ENCODE measurements around the gene MYRF.

MYRF gene

GRCh38 chr11:61828629-61829407 is 76.4 kb downstream of the MYRF start:
- Histone ChIP-seq H3K79me1 (ENCODE audit: low read depth, low read length) (peaks cover 12% of the 10 kb centered on the region), H3K23ac (ENCODE audit: low read depth, low read length, poor library complexity) (peak overlapping the region; percentile 97), H2BK120ac (ENCODE audit: low read depth, low read length) (peak overlapping the region; percentile 95), H4K91ac (ENCODE audit: low read depth, low read length, poor library complexity) (peak overlapping the region; percentile 98), H3K36me3 (replicated peaks in 1 of 2; ENCODE audit: control insufficient read depth in 2 of 2, insufficient read depth in 2 of 2, low read length in 2 of 2) (peaks cover 24 to 48% of the 10 kb centered on the region in 2 donors), H4K8ac (ENCODE audit: low read depth, low read length) (no peak overlapping the region), H3K4me2 (ENCODE audit: insufficient read depth, low read length, poor library complexity, severe bottlenecking) (peak overlapping the region; percentile 78), H3K27ac (replicated peaks; ENCODE audit: low read length) (peak overlapping the region; percentile 100), H2AK5ac (ENCODE audit: low read depth, low read length) (peak overlapping the region; percentile 100), H3K14ac (ENCODE audit: low read length) (peak overlapping the region; percentile 95), H2AFZ (ENCODE audit: low read length) (peak overlapping the region; percentile 78), H3K4me1 (ENCODE audit: control insufficient read depth in 2 of 2, insufficient read depth in 1 of 2, low read depth in 1 of 2, low read length in 2 of 2) (peaks cover 36 to 51% of the 10 kb centered on the region in 2 donors), H3K9me3 (replicated peaks in 1 of 2; ENCODE audit: control insufficient read depth in 2 of 2, insufficient read depth in 1 of 2, low read depth in 1 of 2, low read length in 2 of 2) (no peaks in the 10 kb centered on the region), H2BK12ac (ENCODE audit: low read length) (no peak overlapping the region), H3K18ac (ENCODE audit: low read length) (peak overlapping the region; percentile 100), H3K4me3 (ENCODE audit: low read length in 2 of 2) (peak overlapping the region; percentile 88 to 100), H3K27me3 (ENCODE audit: control insufficient read depth in 3 of 3, insufficient read depth in 3 of 3, low read depth in 1 of 3, low read length in 3 of 3) (no peaks in the 10 kb centered on the region), H2BK15ac (ENCODE audit: low read length) (peak overlapping the region; percentile 95), H3K4ac (ENCODE audit: low read length) (peak overlapping the region; percentile 99), H3K9ac (ENCODE audit: low read depth, low read length, poor library complexity) (peak overlapping the region; percentile 100), H2BK5ac (ENCODE audit: low read length) (peak overlapping the region; percentile 100)
- DNase-seq (ENCODE audit: low spot score): peak; percentile 57
- no CpG with 5 or more reads among the region's 55 CpGs for WGBS, 2 donors (ENCODE audit: extremely low coverage in 2 of 2, insufficient read length in 2 of 2, insufficient replicate concordance in 1 of 2)

GRCh38 chr11:61829806-61830205 is 77.4 kb downstream of the MYRF start:
- Histone ChIP-seq H4K8ac (ENCODE audit: low read depth, low read length) (no peak overlapping the region), H3K4me3 (ENCODE audit: low read length in 2 of 2) (peak overlapping the region; percentile 88 to 100), H3K27me3 (ENCODE audit: control insufficient read depth in 3 of 3, insufficient read depth in 3 of 3, low read depth in 1 of 3, low read length in 3 of 3) (no peaks in the 10 kb centered on the region), H3K27ac (replicated peaks; ENCODE audit: low read length) (no peak overlapping the region), H3K4ac (ENCODE audit: low read length) (no peak overlapping the region), H3K4me2 (ENCODE audit: insufficient read depth, low read length, poor library complexity, severe bottlenecking) (peak overlapping the region; percentile 69), H3K4me1 (ENCODE audit: control insufficient read depth in 2 of 2, insufficient read depth in 1 of 2, low read depth in 1 of 2, low read length in 2 of 2) (peaks cover 44 to 57% of the 10 kb centered on the region in 2 donors), H3K36me3 (replicated peaks in 1 of 2; ENCODE audit: control insufficient read depth in 2 of 2, insufficient read depth in 2 of 2, low read length in 2 of 2) (peaks cover 31 to 57% of the 10 kb centered on the region in 2 donors), H3K18ac (ENCODE audit: low read length) (peak overlapping the region; percentile 8), H3K9me3 (replicated peaks in 1 of 2; ENCODE audit: control insufficient read depth in 2 of 2, insufficient read depth in 1 of 2, low read depth in 1 of 2, low read length in 2 of 2) (no peaks in the 10 kb centered on the region), H3K23ac (ENCODE audit: low read depth, low read length, poor library complexity) (no peak overlapping the region), H2AK5ac (ENCODE audit: low read depth, low read length) (no peak overlapping the region), H3K9ac (ENCODE audit: low read depth, low read length, poor library complexity) (peak overlapping the region; percentile 100), H2AFZ (ENCODE audit: low read length) (no peak overlapping the region), H2BK12ac (ENCODE audit: low read length) (no peak overlapping the region), H3K79me1 (ENCODE audit: low read depth, low read length) (peaks cover 12% of the 10 kb centered on the region), H4K91ac (ENCODE audit: low read depth, low read length, poor library complexity) (no peak overlapping the region), H2BK15ac (ENCODE audit: low read length) (no peak overlapping the region), H2BK120ac (ENCODE audit: low read depth, low read length) (no peak overlapping the region), H3K14ac (ENCODE audit: low read length) (peak overlapping the region; percentile 5), H2BK5ac (ENCODE audit: low read length) (no peak overlapping the region)
- DNase-seq (ENCODE audit: low spot score): no peak
- WGBS, 2 donors (ENCODE audit: extremely low coverage in 2 of 2, insufficient read length in 2 of 2, insufficient replicate concordance in 1 of 2): no CpG with 5 or more reads among the region's 4 CpGs

- Histone ChIP-seq H3K4me1 (ENCODE audit: control insufficient read depth in 2 of 2, insufficient read depth in 1 of 2, low read depth in 1 of 2, low read length in 2 of 2) (peaks cover 47 to 62% of the 10 kb centered on the region in 2 donors), H3K18ac (ENCODE audit: low read length) (no peak overlapping the region), H3K27me3 (ENCODE audit: control insufficient read depth in 3 of 3, insufficient read depth in 3 of 3, low read depth in 1 of 3, low read length in 3 of 3) (no peaks in the 10 kb centered on the region), H3K23ac (ENCODE audit: low read depth, low read length, poor library complexity) (no peak overlapping the region), H3K4ac (ENCODE audit: low read length) (no peak overlapping the region), H3K4me3 (ENCODE audit: low read length in 2 of 2) (peak overlapping the region; percentile 88 to 100), H4K8ac (ENCODE audit: low read depth, low read length) (no peak overlapping the region), H2AK5ac (ENCODE audit: low read depth, low read length) (no peak overlapping the region), H3K14ac (ENCODE audit: low read length) (no peak overlapping the region), H2AFZ (ENCODE audit: low read length) (no peak overlapping the region), H3K9me3 (replicated peaks in 1 of 2; ENCODE audit: control insufficient read depth in 2 of 2, insufficient read depth in 1 of 2, low read depth in 1 of 2, low read length in 2 of 2) (no peaks in the 10 kb centered on the region), H3K9ac (ENCODE audit: low read depth, low read length, poor library complexity) (no peak overlapping the region), H2BK120ac (ENCODE audit: low read depth, low read length) (no peak overlapping the region), H2BK12ac (ENCODE audit: low read length) (no peak overlapping the region), H3K36me3 (replicated peaks in 1 of 2; ENCODE audit: control insufficient read depth in 2 of 2, insufficient read depth in 2 of 2, low read length in 2 of 2) (peaks cover 31 to 63% of the 10 kb centered on the region in 2 donors), H3K27ac (replicated peaks; ENCODE audit: low read length) (no peak overlapping the region), H3K4me2 (ENCODE audit: insufficient read depth, low read length, poor library complexity, severe bottlenecking) (peak overlapping the region; percentile 69), H2BK15ac (ENCODE audit: low read length) (no peak overlapping the region), H3K79me1 (ENCODE audit: low read depth, low read length) (peaks cover 12% of the 10 kb centered on the region), H4K91ac (ENCODE audit: low read depth, low read length, poor library complexity) (no peak overlapping the region), H2BK5ac (ENCODE audit: low read length) (no peak overlapping the region)
- no CpG with 5 or more reads among the region's 8 CpGs for WGBS, 2 donors (ENCODE audit: extremely low coverage in 2 of 2, insufficient read length in 2 of 2, insufficient replicate concordance in 1 of 2)
- no peak for DNase-seq (ENCODE audit: low spot score)
Measured at GRCh38 chr11:61830237-61831105, 78.0 kb downstream of the MYRF start.

GRCh38 chr11:61832207-61832606 is 79.8 kb downstream of the MYRF start:
- Histone ChIP-seq H3K36me3 (replicated peaks in 1 of 2; ENCODE audit: control insufficient read depth in 2 of 2, insufficient read depth in 2 of 2, low read length in 2 of 2) (peaks cover 32 to 81% of the 10 kb centered on the region in 2 donors), H4K91ac (ENCODE audit: low read depth, low read length, poor library complexity) (no peak overlapping the region), H2BK15ac (ENCODE audit: low read length) (no peak overlapping the region), H4K8ac (ENCODE audit: low read depth, low read length) (no peak overlapping the region), H3K9ac (ENCODE audit: low read depth, low read length, poor library complexity) (no peak overlapping the region), H3K79me1 (ENCODE audit: low read depth, low read length) (peaks cover 13% of the 10 kb centered on the region), H2AFZ (ENCODE audit: low read length) (no peak overlapping the region), H3K4ac (ENCODE audit: low read length) (no peak overlapping the region), H3K4me1 (ENCODE audit: control insufficient read depth in 2 of 2, insufficient read depth in 1 of 2, low read depth in 1 of 2, low read length in 2 of 2) (peaks cover 39 to 55% of the 10 kb centered on the region in 2 donors), H3K27ac (replicated peaks; ENCODE audit: low read length) (no peak overlapping the region), H2AK5ac (ENCODE audit: low read depth, low read length) (no peak overlapping the region), H3K23ac (ENCODE audit: low read depth, low read length, poor library complexity) (no peak overlapping the region), H2BK5ac (ENCODE audit: low read length) (peak overlapping the region; percentile 7), H3K14ac (ENCODE audit: low read length) (no peak overlapping the region), H2BK12ac (ENCODE audit: low read length) (no peak overlapping the region), H3K4me3 (ENCODE audit: low read length in 2 of 2) (no peak overlapping the region), H3K4me2 (ENCODE audit: insufficient read depth, low read length, poor library complexity, severe bottlenecking) (peak overlapping the region; percentile 21), H3K9me3 (replicated peaks in 1 of 2; ENCODE audit: control insufficient read depth in 2 of 2, insufficient read depth in 1 of 2, low read depth in 1 of 2, low read length in 2 of 2) (no peaks in the 10 kb centered on the region), H3K18ac (ENCODE audit: low read length) (no peak overlapping the region), H2BK120ac (ENCODE audit: low read depth, low read length) (no peak overlapping the region), H3K27me3 (ENCODE audit: control insufficient read depth in 3 of 3, insufficient read depth in 3 of 3, low read depth in 1 of 3, low read length in 3 of 3) (no peaks in the 10 kb centered on the region)
- WGBS, 2 donors (ENCODE audit: extremely low coverage in 2 of 2, insufficient read length in 2 of 2, insufficient replicate concordance in 1 of 2): no CpG with 5 or more reads among the region's 4 CpGs
- no peak for DNase-seq (ENCODE audit: low spot score)

Measured in neuronal stem cell (in vitro differentiated cells).